Eye (tissue), 1 donor: ENCODE measurements around the gene UBIAD1.
"Not testable (repeated sequence)": the region's sequence is repeated elsewhere in the genome, so short reads cannot be mapped to it uniquely, and the experiment has no call there.

Experiments used
- DNase-seq: peaks from one replicate; pipeline ENCODE4 v3.0.0-alpha.2; 2015

The UBIAD1 gene, protein sequence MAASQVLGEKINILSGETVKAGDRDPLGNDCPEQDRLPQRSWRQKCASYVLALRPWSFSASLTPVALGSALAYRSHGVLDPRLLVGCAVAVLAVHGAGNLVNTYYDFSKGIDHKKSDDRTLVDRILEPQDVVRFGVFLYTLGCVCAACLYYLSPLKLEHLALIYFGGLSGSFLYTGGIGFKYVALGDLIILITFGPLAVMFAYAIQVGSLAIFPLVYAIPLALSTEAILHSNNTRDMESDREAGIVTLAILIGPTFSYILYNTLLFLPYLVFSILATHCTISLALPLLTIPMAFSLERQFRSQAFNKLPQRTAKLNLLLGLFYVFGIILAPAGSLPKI

DNA sequence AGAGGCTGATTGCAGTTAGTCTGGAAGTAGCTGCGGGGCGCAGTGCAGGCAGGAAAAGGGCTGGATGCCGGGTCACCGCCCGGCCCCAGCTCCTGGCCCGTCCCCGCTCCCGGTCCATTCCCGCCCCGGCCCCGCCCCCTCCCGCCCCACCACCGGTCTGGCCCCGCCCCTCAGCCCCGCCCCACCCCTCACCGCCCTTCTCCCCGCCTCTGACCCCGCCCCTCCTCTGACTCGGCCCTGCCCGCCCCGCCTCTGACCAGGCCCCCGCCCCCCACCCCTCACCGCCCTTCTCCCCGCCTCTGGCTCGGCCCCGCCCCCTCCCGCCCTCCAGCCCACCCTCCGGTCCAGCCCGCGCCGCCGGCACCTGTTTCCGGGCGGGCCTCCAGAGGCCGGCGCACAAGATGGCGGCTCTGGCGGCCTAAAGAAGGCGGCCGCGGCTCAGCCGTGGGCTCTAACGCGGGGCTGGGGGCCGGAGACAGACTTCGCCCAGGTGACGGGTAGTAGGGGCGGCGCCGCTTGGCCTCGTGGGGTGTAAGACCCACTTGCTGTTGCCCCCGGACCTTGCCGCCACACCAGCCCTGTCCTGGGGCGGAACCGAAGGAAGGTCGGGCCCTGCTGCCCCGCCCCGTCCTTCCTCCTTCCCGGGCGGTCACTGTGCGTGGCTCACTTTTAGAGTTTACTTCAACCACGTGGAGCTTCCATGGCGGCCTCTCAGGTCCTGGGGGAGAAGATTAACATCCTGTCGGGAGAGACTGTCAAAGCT is at the start of gene UBIAD1:
Gene UBIAD1, plus strand, starts transcription at position 367 of the 763 bp plus-strand sequence. Its CDS starts 334 bp downstream, at position 701.
- DNase-seq: peak; percentile 94

DNA sequence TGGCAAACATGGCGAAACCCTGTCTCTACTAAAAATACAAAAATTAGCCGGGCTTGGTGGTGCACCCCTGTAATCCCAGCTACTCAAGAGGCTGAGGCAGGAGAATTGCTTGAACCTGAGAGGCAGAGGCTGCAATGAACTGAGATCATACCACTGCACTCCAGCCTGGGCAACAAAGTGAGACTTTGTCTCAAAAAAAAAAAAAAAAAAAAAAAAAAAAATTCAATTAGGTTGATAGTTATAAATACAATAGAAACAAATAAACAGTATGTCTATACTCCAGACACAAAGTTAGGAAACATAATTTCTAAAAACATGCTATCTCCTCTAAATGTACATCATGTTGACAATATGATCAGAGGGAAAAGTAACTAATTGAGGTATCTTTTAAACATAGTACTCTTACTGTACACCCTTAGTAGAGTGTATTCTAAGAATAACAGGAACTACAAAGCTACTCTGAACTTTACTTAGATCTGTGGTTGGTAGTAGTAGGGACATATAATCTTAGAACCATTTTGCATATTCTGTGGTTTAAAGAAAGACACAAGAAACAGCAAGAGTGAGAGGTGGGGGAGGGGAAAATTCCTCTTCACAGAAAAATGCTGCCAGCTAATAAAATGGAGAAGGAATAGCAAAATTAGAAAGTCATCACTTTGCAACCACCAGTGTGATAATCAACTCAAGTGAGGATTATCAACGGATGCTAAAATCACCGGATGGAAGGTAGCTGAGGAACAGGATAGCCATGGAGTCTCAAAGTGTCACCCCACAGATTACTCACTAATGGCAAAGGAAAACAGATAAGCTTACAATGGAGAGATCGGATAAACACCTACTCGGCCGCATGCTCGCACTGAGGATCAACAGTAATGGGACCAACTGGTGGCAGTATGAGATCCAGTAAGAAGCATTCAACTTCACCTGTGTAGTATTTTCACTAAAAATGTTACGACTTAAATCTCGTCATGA is 45.6 kb upstream of the UBIAD1 start:
- DNase-seq: no peak

- no peak for DNase-seq
These were observed 43.8 kb upstream of the UBIAD1 start for GRCh38 chr1:11229203-11229602.

- no peak for DNase-seq
These were observed 39.8 kb upstream of the UBIAD1 start for GRCh38 chr1:11233208-11233607.

DNA sequence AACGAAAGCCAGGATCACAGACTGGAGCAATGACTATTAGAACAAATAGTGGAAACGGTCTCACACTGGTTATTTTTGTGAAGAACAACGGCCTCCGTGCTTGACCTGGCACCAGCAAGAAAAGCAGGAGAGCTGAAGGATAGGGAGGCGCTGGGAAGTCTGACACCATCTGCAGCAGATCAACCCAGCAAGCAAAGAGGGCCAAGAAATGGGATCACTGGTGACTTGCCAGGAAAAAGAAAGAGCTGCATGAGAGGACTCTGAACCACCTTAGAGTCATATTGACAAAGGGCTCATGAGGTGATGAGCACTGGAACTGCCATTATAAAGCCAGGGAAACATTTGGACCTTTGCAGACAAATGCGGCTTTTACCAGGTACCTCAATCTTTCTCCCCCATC is 35.6 kb upstream of the UBIAD1 start:
- no peak for DNase-seq

DNA sequence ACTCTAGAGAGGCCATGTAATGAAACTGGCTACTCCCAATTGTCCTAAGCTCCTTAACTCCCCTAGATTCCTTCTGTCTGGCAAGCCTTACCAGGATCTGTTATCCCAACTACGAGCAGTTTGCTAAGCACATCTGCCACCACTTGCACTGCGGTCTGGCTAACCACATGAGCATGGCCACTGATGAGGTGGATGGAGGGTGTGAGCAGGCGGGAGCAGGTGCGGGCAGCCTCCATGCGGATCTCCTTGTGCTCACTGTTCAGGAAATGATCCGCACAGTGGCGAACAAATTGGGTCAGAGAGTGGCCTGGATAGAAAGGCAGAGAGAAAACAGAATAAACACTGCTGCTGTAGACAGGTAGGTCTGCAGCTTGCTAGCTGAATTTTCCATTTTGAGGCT is 34.7 kb upstream of the UBIAD1 start:
- DNase-seq: no peak

GRCh38 chr1:11245248-11245647 is 27.8 kb upstream of the UBIAD1 start:
- DNase-seq: no peak

DNA sequence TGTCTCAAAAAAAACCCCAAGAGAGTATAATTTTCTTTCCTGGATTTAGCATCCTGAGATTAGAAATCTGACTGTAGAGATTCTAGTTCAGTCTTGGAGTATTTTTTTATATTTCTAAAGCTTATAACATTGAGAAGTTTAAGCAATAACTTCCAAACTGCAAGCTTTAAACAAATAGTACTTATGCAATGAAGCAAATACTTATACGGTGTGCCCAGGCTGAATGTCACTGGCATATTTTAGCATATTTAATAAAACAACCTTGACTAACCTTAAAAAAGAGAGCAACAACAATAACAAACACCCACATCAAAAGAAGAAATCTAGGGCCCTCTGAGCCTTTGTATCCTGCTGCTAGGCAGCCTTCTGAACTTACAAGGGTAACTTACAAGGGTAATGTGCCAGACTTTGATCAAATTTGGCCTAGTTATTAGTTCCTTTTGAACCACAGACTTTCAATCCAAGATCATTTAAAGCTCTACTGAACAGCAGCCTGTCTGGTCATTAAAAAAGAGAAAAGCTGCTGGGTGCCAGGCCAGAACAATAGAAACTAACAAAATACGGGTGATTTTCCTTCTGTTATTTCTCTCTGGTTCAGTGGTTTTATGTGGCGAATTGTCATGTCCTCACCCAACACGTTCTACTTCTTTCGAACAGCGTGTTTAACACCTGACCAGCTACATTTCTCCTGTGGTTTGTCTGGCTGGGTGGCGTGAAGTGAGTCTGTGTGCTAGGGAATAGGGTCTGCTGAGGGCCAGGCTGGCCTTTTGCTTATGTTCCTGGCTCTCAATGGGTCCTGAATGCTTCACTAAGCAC is 26.9 kb upstream of the UBIAD1 start:
- peak; percentile 46 for DNase-seq

DNA sequence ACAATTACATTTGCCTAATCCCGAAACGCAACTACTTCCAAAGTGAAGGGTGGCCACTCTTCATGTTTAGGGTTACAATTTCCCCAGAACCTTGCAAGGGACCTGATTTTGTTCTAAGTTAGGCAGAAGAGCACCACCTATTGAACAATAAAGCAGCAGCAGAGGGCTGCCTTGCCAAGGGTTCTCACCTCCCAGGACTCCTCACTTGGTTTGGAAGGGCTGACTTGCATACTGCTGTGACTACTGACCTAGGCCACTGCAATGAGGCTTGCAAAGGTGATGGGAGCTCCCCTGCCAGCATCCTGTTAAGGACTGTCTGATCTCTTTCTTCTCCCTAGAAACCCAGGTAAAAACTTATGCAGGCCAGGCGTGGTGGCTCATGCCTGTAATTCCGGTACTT is 24.8 kb upstream of the UBIAD1 start:
- no peak for DNase-seq

DNA sequence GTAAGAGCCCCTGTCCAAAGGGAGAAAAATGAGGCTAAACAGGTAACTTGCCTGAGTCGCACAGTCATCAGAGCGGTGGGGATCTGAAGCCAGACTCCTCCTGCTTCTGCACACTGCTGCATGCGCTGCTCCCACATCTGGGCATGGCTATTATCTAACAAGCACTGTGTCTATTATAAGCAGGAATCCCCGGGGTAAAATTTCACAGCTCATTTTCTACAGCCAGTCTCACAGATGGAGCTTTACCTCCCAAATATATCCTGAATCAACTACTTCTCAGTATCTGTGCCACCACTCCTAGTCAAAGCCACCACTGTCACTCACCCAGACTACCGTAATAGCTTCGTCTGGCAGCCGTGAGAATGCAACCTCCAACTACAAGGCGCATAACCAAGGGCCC is 20.5 kb upstream of the UBIAD1 start:
- no peak for DNase-seq

- DNase-seq: no peak
These were observed 19.8 kb upstream of the UBIAD1 start for GRCh38 chr1:11253226-11253625.

GRCh38 chr1:11256299-11256698 is 16.7 kb upstream of the UBIAD1 start:
- DNase-seq: no peak

- peak; percentile 100 for DNase-seq
These were observed 10.6 kb upstream of the UBIAD1 start, which contains the start of gene MTOR for GRCh38 chr1:11262171-11263049. MTOR (minus strand) TSS chr1:11262551; CDS start chr1:11259409, 3,142 bp downstream.

DNA sequence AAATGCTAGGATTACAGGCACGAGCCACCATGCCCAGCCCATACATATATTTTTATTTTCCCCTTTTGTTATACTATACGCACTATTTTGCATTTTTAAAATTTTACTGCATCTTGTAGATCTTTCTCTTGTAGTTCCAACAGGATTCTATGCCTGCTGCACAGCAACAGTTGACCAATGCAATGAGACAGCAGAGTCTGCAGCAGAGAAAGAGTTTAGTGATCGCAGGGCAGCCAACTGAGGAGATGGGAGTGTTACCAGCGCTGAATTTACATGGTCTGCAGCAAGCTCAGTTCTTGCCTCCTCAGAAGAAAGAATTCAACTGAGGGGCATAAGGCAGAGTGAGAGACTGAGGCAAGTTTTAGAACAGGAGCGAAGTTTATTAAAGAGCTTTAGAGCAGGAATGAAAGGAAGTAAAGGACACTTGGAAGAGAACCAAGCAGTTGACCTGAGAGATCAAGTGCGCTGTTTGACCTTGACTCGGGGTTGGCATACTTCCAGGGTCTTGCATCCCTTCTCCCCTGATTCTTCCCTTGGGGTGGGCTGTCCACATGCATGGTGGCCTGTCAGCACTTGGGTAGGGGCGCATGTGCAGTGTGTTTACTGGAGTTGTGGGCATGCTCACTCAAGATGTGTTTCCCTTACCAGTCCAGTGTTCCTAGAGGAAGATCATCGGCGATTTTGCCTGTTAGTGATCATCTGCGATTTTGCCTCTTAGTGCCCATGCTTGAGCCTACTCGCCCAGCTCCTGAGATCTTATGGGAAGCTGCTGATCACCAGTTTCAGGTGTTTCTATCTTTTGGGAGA is 6.5 kb upstream of the UBIAD1 start:
- DNase-seq: no peak

DNA sequence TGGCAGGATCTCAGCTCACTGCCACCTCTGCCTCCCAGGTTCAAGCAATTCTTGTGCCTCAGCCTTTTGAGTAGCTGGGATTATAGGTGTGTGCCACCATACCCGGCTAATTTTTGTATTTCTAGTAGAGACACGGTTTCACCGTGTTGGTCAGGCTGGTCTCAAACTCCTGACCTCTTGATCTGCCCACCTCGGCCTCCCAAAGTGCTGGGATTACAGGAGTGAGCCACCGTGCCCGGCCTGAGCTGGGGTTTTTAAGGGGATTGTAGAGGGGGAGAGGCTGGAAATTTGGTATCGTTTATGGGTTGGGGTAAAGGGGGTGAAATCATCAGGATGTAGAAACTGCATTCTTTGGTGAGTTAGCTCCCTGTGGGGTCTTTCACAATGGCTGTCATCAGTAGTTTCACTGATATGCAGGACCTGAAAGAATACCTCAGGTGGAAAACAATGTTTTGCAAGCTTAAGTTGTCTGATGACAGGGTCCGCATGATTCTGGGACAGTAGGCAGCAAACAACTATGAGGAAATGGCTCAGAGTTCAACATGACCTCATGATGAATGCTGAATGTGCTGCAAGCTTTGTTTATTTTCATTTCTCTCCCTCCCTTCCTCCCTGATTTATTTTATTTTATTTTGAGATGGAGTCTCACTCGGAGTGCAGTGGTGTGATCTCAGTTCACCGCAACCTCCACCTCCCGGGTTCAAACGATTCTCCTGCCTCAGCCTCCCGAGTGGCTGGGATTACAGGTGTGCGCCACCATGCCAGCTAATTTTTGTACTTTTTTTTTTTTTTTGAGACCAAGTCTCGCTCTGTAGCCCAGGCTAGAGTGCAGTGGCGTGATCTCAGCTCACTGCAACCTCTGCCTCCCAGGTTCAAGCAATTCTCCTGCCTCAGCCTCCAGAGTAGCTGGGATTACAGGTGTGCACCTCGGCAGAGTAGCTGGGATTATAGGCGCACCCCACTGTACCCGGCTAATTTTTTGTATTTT is 5.4 kb upstream of the UBIAD1 start:
- not testable (repeated sequence) for DNase-seq

DNA sequence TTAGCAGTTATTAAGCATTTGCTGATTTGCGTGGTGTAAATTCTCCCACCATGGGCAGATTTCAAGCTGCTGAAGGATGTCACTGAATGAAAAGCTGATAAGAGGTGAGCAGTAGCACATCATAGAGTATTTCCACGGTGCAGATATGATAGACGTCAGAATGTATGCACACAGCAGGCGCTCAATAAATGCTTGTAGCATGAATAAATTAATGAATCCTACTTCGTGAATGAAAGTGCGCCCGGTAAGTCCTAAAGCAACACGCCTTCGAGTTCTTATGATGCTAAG is 510 bp upstream of the UBIAD1 start:
- DNase-seq: no peak

GRCh38 chr1:11273595-11274234 is 717 bp downstream of the UBIAD1 start:
- no peak for DNase-seq

DNA sequence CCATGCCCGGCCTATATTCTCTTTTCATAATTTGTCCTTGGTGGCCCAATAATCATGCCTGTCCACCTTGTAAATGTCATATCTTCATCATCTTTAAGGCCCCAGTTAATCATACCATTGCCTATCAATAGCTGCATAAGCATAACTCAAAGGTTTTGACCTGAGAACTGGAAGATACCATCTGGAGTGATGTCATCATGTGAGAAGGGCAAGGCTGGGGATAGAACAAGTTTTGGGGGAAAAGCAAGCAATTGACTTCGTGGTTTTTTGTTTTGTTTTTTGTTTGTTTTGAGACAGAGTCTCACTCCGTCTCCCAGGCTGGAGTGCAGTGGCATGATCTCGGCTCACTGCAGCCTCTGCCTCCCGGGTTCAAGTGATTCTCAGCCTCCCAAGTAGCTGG is 6.2 kb downstream of the UBIAD1 start:
- no peak for DNase-seq

- no peak for DNase-seq
These were observed 6.6 kb downstream of the UBIAD1 start for GRCh38 chr1:11279630-11280029.
